NT2/D1 (cell line): ENCODE measurements around the gene CAD.

Experiments used
- YY1 ChIP-seq: IDR thresholded peaks from 2 replicates; pipeline ENCODE4 v1.6.1; 2011; ENCODE audit not compliant: insufficient read length, insufficient read depth
- ZNF274 ChIP-seq: IDR thresholded peaks from 2 replicates; pipeline ENCODE4 v1.6.1; 2011; ENCODE audit warnings: mild to moderate bottlenecking, low read depth, low read length

DNA sequence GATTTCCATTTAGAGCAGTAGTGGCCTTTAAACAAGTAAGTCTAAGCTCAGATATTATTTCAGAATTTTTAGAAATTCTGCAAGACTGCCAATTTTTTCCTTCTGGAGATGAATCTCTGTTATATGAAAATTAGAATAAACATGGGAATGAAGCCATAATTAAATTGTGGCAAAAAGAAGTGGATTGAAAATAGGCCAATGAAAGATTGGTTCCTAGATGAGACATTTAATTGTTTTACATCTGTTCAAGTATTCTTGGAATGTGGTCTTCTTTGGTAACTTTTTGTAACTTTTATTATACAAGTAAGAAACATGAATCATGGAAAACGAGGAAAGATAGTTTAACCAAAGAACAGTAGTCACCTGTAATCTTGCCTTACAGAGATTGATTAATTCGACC lies 10.3 kb downstream of the CAD start:
- TF ChIP-seq YY1 (no peak), ZNF274 (no peak)
